Measurements from ENCODE around the gene TLE3. TPM values are rescaled to one million over a fixed set of nuclear protein-coding genes. Genes with fewer than 3 reads are reported as not detected.

The TLE3 gene
- total and polyA plus RNA-seq, 2 donors (not counting 1 experiment from before 2014, with no cell fraction given), result 14.6 to 16.5 TPM

GRCh38 chr15:70089692-70089971 lies 8.1 kb downstream of the TLE3 start:
- H4K20me1 ChIP-seq (ENCODE audit: control insufficient read depth, extremely low read depth, insufficient read depth, low read length), result no peaks in the 10 kb centered on the region
- DNase-seq (ENCODE audit: low read depth in 2 of 2), result no peak
- no peaks in the 10 kb centered on the region for H3K27me3 ChIP-seq (ENCODE audit: control insufficient read depth, insufficient read depth, low read length)
- no peaks in the 10 kb centered on the region for H3K9me3 ChIP-seq (ENCODE audit: control insufficient read depth, insufficient read depth, low read depth, low read length)
- peaks cover 7% of the 10 kb centered on the region for H3K36me3 ChIP-seq (ENCODE audit: control insufficient read depth, insufficient read depth, low read length)
- H3K79me2 ChIP-seq (ENCODE audit: control insufficient read depth, insufficient read depth, low read length), result peaks cover 16% of the 10 kb centered on the region
- peaks cover 18% of the 10 kb centered on the region for H3K4me1 ChIP-seq (ENCODE audit: control insufficient read depth, extremely low read depth, insufficient read depth, low read length)
- H2AFZ ChIP-seq (ENCODE audit: low read length), result no peak overlapping the region
- H3K4me3 ChIP-seq (replicated peaks in 1 of 4; ENCODE audit: control extremely low read depth in 1 of 4, insufficient read depth in 1 of 4, low read depth in 3 of 4, low read length in 4 of 4), result no peak overlapping the region
- H3K27ac ChIP-seq (ENCODE audit: insufficient read depth, low read length), result no peak overlapping the region
- no peak overlapping the region for H3K9ac ChIP-seq (ENCODE audit: insufficient read depth, low read length)
- no peak overlapping the region for H3K4me2 ChIP-seq (ENCODE audit: extremely low read depth, insufficient read depth, low read length)
- TF ChIP-seq CTCF (conservative IDR thresholded peaks at IDR 0.05 in 1 of 2, IDR thresholded peaks at IDR 0.05 in 1 of 2; ENCODE audit: low read depth in 1 of 2, low read length in 2 of 2) (no peak), EZH2 (IDR thresholded peaks at IDR 0.05; ENCODE audit: low read length, missing control alignments) (no peak)

GRCh38 chr15:70088887-70089691 lies 8.6 kb downstream of the TLE3 start:
- Histone ChIP-seq H3K4me3 (replicated peaks in 1 of 4; ENCODE audit: control extremely low read depth in 1 of 4, insufficient read depth in 1 of 4, low read depth in 3 of 4, low read length in 4 of 4) (no peak overlapping the region), H3K27me3 (ENCODE audit: control insufficient read depth, insufficient read depth, low read length) (no peaks in the 10 kb centered on the region), H4K20me1 (ENCODE audit: control insufficient read depth, extremely low read depth, insufficient read depth, low read length) (no peaks in the 10 kb centered on the region), H2AFZ (ENCODE audit: low read length) (no peak overlapping the region), H3K27ac (ENCODE audit: insufficient read depth, low read length) (no peak overlapping the region), H3K4me2 (ENCODE audit: extremely low read depth, insufficient read depth, low read length) (peak overlapping the region; percentile 23), H3K9me3 (ENCODE audit: control insufficient read depth, insufficient read depth, low read depth, low read length) (no peaks in the 10 kb centered on the region), H3K79me2 (ENCODE audit: control insufficient read depth, insufficient read depth, low read length) (peaks cover 17% of the 10 kb centered on the region), H3K9ac (ENCODE audit: insufficient read depth, low read length) (peak overlapping the region; percentile 25), H3K36me3 (ENCODE audit: control insufficient read depth, insufficient read depth, low read length) (peaks cover 7% of the 10 kb centered on the region), H3K4me1 (ENCODE audit: control insufficient read depth, extremely low read depth, insufficient read depth, low read length) (peaks cover 17% of the 10 kb centered on the region)
- peak; percentile 76 to 79 for DNase-seq (ENCODE audit: low read depth in 2 of 2)
- no peak for TF ChIP-seq EZH2 (IDR thresholded peaks at IDR 0.05; ENCODE audit: low read length, missing control alignments)
- TF ChIP-seq CTCF (conservative IDR thresholded peaks at IDR 0.05 in 1 of 2, IDR thresholded peaks at IDR 0.05 in 1 of 2; ENCODE audit: low read depth in 1 of 2, low read length in 2 of 2), result no peak

GRCh38 chr15:70088455-70088854 lies 9.3 kb downstream of the TLE3 start:
- Histone ChIP-seq H3K79me2 (ENCODE audit: control insufficient read depth, insufficient read depth, low read length) (peaks cover 15% of the 10 kb centered on the region), H4K20me1 (ENCODE audit: control insufficient read depth, extremely low read depth, insufficient read depth, low read length) (no peaks in the 10 kb centered on the region), H3K4me1 (ENCODE audit: control insufficient read depth, extremely low read depth, insufficient read depth, low read length) (peaks cover 15% of the 10 kb centered on the region), H3K36me3 (ENCODE audit: control insufficient read depth, insufficient read depth, low read length) (peaks cover 7% of the 10 kb centered on the region), H3K4me3 (replicated peaks in 1 of 4; ENCODE audit: control extremely low read depth in 1 of 4, insufficient read depth in 1 of 4, low read depth in 3 of 4, low read length in 4 of 4) (no peak overlapping the region), H3K27ac (ENCODE audit: insufficient read depth, low read length) (no peak overlapping the region), H2AFZ (ENCODE audit: low read length) (no peak overlapping the region), H3K9ac (ENCODE audit: insufficient read depth, low read length) (no peak overlapping the region), H3K27me3 (ENCODE audit: control insufficient read depth, insufficient read depth, low read length) (no peaks in the 10 kb centered on the region), H3K4me2 (ENCODE audit: extremely low read depth, insufficient read depth, low read length) (no peak overlapping the region), H3K9me3 (ENCODE audit: control insufficient read depth, insufficient read depth, low read depth, low read length) (no peaks in the 10 kb centered on the region)
- TF ChIP-seq CTCF (conservative IDR thresholded peaks at IDR 0.05 in 1 of 2, IDR thresholded peaks at IDR 0.05 in 1 of 2; ENCODE audit: low read depth in 1 of 2, low read length in 2 of 2), result no peak
- no peak for TF ChIP-seq EZH2 (IDR thresholded peaks at IDR 0.05; ENCODE audit: low read length, missing control alignments)
- no peak for DNase-seq (ENCODE audit: low read depth in 2 of 2)

All from fibroblast of lung (primary cell).